SK-N-DZ (cell line): ENCODE data around the gene TEX47. TPM values are rescaled to one million over a fixed set of nuclear protein-coding genes. Genes with fewer than 3 reads are reported as not detected.

ENCODE experiments used
- DNase-seq: peaks from one replicate; pipeline ENCODE4 v3.0.0-alpha.2; 2015; ENCODE audit warnings: low spot score
- polyA plus RNA-seq, 2 experiments: library from polyadenylated mRNA; depleted of rRNA; stranded (reverse); fragments of >200 nt; gene quantifications; 2 replicates each; pipeline ENCODE4 v1.2.3, GENCODE V29; 2014

The TEX47 gene
- not detected in 2 replicates for polyA plus RNA-seq (2014; cell fraction: cytosol; rRNA removed)
- polyA plus RNA-seq (2014; cell fraction: nucleus; rRNA removed), result not detected in 2 replicates

- no peak for DNase-seq
These were observed at the start of gene TEX47 for GRCh38 chr7:88795553-88795952. TSS of gene TEX47 (minus strand) at chr7:88795737. CDS start at chr7:88794942, 795 bp downstream.

- DNase-seq, result no peak
These were observed 49.6 kb upstream of the TEX47 start for GRCh38 chr7:88845091-88845490.

GRCh38 chr7:88842201-88842600, 46.7 kb upstream of the TEX47 start:
- DNase-seq, result no peak

- peak; percentile 47 for DNase-seq
These were observed 39.7 kb upstream of the TEX47 start for GRCh38 chr7:88835147-88835728.

- no peak for DNase-seq
These were observed 30.7 kb upstream of the TEX47 start for GRCh38 chr7:88826222-88826621.

- no peak for DNase-seq
These were observed 23.0 kb upstream of the TEX47 start for GRCh38 chr7:88818552-88818951.

- no peak for DNase-seq
These were observed 10.9 kb upstream of the TEX47 start for GRCh38 chr7:88806280-88807037.

GRCh38 chr7:88801046-88801445, 5.5 kb upstream of the TEX47 start:
- no peak for DNase-seq

- no peak for DNase-seq
These were observed 3.2 kb downstream of the TEX47 start for GRCh38 chr7:88792361-88792760.

- DNase-seq, result no peak
These were observed 3.6 kb downstream of the TEX47 start for GRCh38 chr7:88791891-88792290.

GRCh38 chr7:88789480-88790064, 6.0 kb downstream of the TEX47 start:
- peak; percentile 12 for DNase-seq

GRCh38 chr7:88787777-88788176, 7.8 kb downstream of the TEX47 start:
- DNase-seq, result no peak

GRCh38 chr7:88775838-88776237, 19.7 kb downstream of the TEX47 start:
- no peak for DNase-seq

GRCh38 chr7:88772776-88773175, 22.8 kb downstream of the TEX47 start:
- no peak for DNase-seq

GRCh38 chr7:88771417-88771816, 24.1 kb downstream of the TEX47 start:
- DNase-seq, result no peak

GRCh38 chr7:88761779-88762178, 33.8 kb downstream of the TEX47 start:
- no peak for DNase-seq

- no peak for DNase-seq
These were observed 35.4 kb downstream of the TEX47 start for GRCh38 chr7:88760136-88760515.

- DNase-seq, result peak; percentile 42
These were observed 36.1 kb downstream of the TEX47 start, which contains the start of gene ZNF804B for GRCh38 chr7:88759230-88760135. TSS of gene ZNF804B (plus strand) at chr7:88759700. CDS start at chr7:88759977, 277 bp downstream.

GRCh38 chr7:88758381-88759229, 36.9 kb downstream of the TEX47 start:
- DNase-seq, result peak; percentile 9

GRCh38 chr7:88757371-88757770, 38.2 kb downstream of the TEX47 start:
- no peak for DNase-seq

GRCh38 chr7:88756802-88757201, 38.7 kb downstream of the TEX47 start:
- no peak for DNase-seq
